Activated CD4-positive, alpha-beta T cell treated with anti-CD3 and anti-CD28 coated beads, Interleukin-2, amount 10 ng/mL, durations not matched to agents 24 days and 14 days (primary cell): ENCODE measurements around the gene LDB2. TPM values are rescaled to one million over a fixed set of nuclear protein-coding genes. Genes with fewer than 3 reads are reported as not detected.

ENCODE experiments used
- DNase-seq: peaks from one replicate; pipeline ENCODE4 v3.0.0; 2022
- H3K27ac Mint-ChIP-seq: one replicate; pipeline ENCODE4 v1.8.0; 2022; ENCODE audit warnings: mild to moderate bottlenecking, mixed read lengths
- H3K27me3 Mint-ChIP-seq: one replicate; pipeline ENCODE4 v1.8.0; 2022; ENCODE audit warnings: mixed read lengths
- H3K36me3 Mint-ChIP-seq: one replicate; pipeline ENCODE4 v1.8.0; 2022; ENCODE audit warnings: low read depth, mild to moderate bottlenecking, mixed read lengths
- H3K4me1 Mint-ChIP-seq: one replicate; pipeline ENCODE4 v1.8.0; 2021; ENCODE audit warnings: mixed read lengths
- H3K4me3 Mint-ChIP-seq: one replicate; pipeline ENCODE4 v1.8.0; 2022; ENCODE audit warnings: mild to moderate bottlenecking, moderate library complexity, mixed read lengths
- H3K9me3 Mint-ChIP-seq: one replicate; pipeline ENCODE4 v1.8.0; 2021; ENCODE audit warnings: mixed read lengths
- intact Hi-C: fragments of 100-400 bp; cut with micrococcal nuclease; formaldehyde crosslinking; loops from one replicate; pipeline ENCODE4 v1.15.1; 2023
- total RNA-seq: library from RNA; stranded (reverse); gene quantifications from 2 replicates; pipeline ENCODE4 v1.2.3, GENCODE V29; 2022

Gene LDB2
- total RNA-seq, 1 donor from 2014 or later, result not detected

DNA sequence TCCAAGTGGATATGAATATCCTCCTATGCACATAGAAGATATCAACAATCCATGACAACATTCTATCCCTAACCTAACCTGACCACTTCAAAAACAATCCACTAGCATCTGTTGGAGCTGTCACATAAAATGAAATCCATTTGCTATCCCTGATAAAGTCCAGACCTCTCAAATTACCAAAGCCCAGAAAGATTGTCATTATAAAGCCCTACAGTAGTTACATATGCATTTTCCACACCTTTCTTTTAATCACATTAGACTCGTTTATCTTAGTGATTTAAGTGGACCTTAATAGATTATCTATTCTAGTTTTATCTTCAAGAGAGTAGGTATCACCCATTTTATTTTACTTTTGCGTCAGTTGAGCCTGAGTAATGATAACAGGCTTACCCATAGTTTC is 30.6 kb downstream of the LDB2 start:
- no peak overlapping the region for H3K4me3 Mint-ChIP-seq
- no peaks in the 10 kb centered on the region for H3K4me1 Mint-ChIP-seq
- no peak overlapping the region for H3K27ac Mint-ChIP-seq
- no peaks in the 10 kb centered on the region for H3K36me3 Mint-ChIP-seq
- DNase-seq, result no peak
- peaks cover 2% of the 10 kb centered on the region for H3K27me3 Mint-ChIP-seq
- H3K9me3 Mint-ChIP-seq, result no peaks in the 10 kb centered on the region
- intact Hi-C loops, result no loop called here

DNA sequence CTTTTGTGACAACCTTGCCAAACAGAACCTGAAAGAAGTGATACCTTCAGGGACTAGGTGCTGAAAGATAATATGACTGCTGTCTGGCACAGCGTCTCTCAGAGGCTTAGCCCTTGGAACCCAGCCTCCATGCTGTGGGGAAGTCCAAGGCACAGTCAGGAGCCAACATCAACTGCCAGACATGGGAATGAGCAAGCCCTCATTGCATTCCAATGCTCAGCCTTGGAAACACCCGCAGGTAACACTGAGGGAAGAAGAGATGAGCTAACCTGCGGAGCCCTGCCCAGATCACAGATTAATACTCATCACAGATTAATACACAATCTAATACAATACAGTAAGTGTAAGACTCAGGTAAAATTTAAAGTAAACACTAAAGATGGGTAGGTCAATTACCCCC is 31.5 kb downstream of the LDB2 start:
- Mint-ChIP-seq H3K27me3 (peaks cover 2% of the 10 kb centered on the region), H3K27ac (no peak overlapping the region), H3K4me3 (no peak overlapping the region), H3K36me3 (no peaks in the 10 kb centered on the region), H3K9me3 (no peaks in the 10 kb centered on the region), H3K4me1 (no peaks in the 10 kb centered on the region)
- intact Hi-C loops, result no loop called here
- DNase-seq, result no peak

DNA sequence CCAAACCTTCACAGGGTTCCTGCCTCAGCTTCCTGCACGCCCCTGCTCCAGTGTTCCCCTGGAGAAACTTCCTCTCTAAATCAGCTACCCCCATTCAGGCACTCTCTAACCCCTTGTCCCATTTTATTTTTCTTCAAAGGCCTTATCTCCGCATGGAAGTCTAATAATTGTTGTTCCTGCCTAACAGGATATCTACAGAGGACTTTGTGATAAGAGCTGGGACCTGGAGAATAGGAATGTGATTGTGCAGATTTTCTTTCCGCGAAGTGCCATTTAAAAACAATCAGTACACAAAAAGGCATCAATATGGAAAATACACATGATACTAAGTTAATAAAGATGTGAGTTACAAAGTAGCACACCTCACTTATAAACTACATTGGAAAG is 32.6 kb downstream of the LDB2 start:
- Mint-ChIP-seq H3K27me3 (peaks cover 2% of the 10 kb centered on the region), H3K9me3 (no peaks in the 10 kb centered on the region), H3K36me3 (no peaks in the 10 kb centered on the region), H3K27ac (no peak overlapping the region), H3K4me3 (no peak overlapping the region), H3K4me1 (no peaks in the 10 kb centered on the region)
- intact Hi-C loops, result no loop called here
- no peak for DNase-seq

DNA sequence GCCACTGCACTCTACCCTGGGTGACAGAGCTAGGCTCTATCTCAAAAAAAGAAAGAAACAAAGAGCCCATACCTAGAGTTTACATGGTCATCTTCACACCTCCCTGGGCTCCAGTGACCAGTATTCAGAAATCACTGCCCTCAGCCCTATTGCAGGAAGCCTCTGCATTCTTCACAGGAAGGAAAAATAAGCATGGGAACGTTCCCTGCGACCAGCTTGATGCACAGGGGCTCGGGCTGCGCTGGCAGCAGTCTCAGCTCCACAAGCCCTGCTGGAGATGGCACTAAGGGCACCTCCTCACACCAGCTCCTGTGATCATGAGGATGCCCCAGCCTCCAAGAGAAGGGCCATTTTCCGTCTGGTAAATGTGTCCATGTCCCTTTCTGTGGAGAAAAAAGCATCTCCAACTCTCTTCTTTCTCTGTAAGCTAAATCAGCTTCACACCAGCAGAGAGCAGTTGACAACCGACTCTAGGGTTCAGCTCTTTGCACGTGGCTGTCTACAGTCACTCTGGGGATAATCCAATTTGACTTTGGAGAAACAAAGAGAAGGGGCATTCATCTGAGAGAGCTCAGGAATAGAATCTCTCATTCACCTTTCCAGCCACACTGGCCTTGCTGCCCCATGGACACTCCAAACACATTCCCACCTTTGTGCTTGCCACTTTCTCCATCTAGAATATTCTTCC is 33.1 kb downstream of the LDB2 start:
- peaks cover 2% of the 10 kb centered on the region for H3K27me3 Mint-ChIP-seq
- intact Hi-C loops, result no loop called here
- no peak overlapping the region for H3K27ac Mint-ChIP-seq
- H3K4me3 Mint-ChIP-seq, result no peak overlapping the region
- H3K9me3 Mint-ChIP-seq, result no peaks in the 10 kb centered on the region
- no peak for DNase-seq
- H3K4me1 Mint-ChIP-seq, result no peaks in the 10 kb centered on the region
- no peaks in the 10 kb centered on the region for H3K36me3 Mint-ChIP-seq

DNA sequence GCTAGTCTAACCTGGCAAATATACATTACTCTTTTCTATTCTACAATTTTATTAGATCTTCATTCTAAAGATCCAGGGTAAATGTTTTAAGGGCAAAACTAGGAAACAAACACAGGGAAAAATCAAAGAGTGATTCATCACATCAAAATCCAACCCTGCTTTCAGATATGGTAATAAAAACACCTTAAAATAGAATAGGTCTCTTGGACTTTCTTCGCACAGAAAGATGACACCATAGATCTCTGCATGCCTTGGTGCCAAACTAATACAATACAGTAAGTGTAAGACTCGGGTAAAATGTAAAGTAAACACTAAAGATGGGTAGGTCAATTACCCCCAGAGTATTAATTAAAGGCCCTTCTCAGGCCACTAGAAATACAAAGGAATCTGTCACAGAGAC is 34.2 kb downstream of the LDB2 start:
- Mint-ChIP-seq H3K27me3 (peaks cover 2% of the 10 kb centered on the region), H3K4me3 (no peak overlapping the region), H3K4me1 (no peaks in the 10 kb centered on the region), H3K9me3 (no peaks in the 10 kb centered on the region), H3K36me3 (no peaks in the 10 kb centered on the region), H3K27ac (no peak overlapping the region)
- intact Hi-C loops, result no loop called here
- no peak for DNase-seq

DNA sequence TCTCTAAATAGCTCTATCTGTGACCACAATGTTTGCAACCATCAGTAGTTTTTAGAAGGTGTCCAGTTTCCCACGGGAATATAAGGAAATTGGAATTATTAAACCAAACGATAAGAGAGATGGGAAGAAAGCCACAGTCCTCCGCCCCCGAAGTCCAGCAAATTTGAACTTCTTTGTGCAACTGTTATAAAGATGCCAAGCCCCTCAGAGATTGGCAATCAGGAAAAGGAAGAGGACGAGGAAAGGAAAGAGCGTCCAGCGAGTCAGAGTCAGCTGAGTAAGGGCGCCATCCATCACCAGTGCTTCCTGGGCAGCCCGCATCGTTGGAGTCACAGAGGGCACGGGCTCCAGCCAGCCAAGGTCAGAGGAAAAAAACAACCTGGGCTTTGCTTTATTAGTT is 35.7 kb downstream of the LDB2 start:
- no peak for DNase-seq
- intact Hi-C loops, result no loop called here
- H3K27ac Mint-ChIP-seq, result no peak overlapping the region
- H3K4me3 Mint-ChIP-seq, result no peak overlapping the region
- H3K27me3 Mint-ChIP-seq, result peaks cover 2% of the 10 kb centered on the region
- H3K9me3 Mint-ChIP-seq, result no peaks in the 10 kb centered on the region
- no peaks in the 10 kb centered on the region for H3K36me3 Mint-ChIP-seq
- H3K4me1 Mint-ChIP-seq, result no peaks in the 10 kb centered on the region

DNA sequence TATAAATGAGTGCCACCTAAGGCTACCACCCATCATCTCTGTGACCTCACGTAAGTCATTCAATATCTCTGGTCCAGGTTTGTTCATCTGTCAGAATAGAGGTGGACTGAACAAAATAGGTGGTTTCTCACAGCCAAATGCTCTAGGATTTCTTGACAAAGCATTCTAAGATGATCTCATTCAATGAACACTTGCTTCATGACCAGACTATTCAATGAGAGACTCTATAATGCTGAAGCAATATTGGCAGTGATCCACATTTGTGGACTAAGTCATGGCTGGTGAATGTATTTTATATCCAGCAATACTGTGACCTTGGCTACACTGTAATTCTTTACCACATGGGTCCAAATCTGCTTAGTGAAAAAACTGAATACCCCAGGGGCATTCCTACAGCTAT is 37.9 kb downstream of the LDB2 start:
- Mint-ChIP-seq H3K36me3 (no peaks in the 10 kb centered on the region), H3K4me3 (no peak overlapping the region), H3K4me1 (no peaks in the 10 kb centered on the region), H3K27ac (no peak overlapping the region), H3K9me3 (no peaks in the 10 kb centered on the region), H3K27me3 (no peaks in the 10 kb centered on the region)
- no peak for DNase-seq
- intact Hi-C loops, result no loop called here

DNA sequence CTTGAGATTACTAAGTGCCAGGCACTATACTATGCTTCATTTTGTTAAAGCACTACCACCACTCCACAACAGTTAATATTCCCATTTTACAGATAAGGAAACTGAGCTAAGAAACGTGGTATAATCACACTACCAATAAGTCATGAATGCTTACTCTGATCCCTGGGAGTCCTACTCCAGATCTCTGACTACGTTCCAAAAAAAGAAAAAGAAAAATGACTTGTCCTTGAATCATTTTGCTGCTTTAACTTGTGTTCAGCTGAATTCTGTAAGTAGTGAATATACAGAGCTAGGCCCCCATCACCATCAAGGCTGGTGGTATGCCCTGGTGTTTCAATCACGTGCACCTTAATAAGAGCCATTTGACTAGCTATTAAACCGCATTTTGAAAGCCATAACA is 39.4 kb downstream of the LDB2 start:
- intact Hi-C loops, result no loop called here

DNA sequence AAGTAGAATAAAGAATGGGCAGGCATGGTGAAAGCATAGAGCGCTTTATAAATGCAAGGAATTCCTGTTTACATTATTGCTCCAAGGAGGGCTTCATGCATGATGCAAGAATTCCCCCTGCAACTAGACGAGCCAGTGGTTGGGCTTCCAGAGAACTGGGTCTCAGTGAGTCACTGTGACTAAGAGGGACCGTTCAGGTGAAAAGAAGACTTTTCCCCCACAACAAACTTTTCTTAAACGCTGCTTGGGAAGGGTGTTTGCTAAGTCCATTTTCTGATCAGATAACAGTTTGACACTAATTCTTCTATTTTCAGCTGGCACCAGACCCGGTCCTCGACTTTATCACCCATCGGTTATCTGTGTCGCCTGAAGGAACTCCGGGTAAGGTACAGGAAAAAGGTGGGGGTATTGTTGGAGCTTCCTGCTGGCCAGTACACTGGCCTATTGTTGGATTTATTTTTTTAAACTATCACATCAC is 40.1 kb downstream of the LDB2 start:
- Mint-ChIP-seq H3K4me3 (no peak overlapping the region), H3K27me3 (no peaks in the 10 kb centered on the region), H3K9me3 (no peaks in the 10 kb centered on the region), H3K36me3 (no peaks in the 10 kb centered on the region), H3K27ac (no peak overlapping the region), H3K4me1 (no peaks in the 10 kb centered on the region)
- intact Hi-C loops, result no loop called here
- DNase-seq, result no peak

More for the DNA sequence above, 39.4 kb downstream of the LDB2 start:
- DNase-seq, result no peak
- Mint-ChIP-seq H3K9me3 (no peaks in the 10 kb centered on the region), H3K36me3 (no peaks in the 10 kb centered on the region), H3K4me1 (no peaks in the 10 kb centered on the region), H3K27ac (no peak overlapping the region), H3K4me3 (no peak overlapping the region), H3K27me3 (no peaks in the 10 kb centered on the region)

DNA sequence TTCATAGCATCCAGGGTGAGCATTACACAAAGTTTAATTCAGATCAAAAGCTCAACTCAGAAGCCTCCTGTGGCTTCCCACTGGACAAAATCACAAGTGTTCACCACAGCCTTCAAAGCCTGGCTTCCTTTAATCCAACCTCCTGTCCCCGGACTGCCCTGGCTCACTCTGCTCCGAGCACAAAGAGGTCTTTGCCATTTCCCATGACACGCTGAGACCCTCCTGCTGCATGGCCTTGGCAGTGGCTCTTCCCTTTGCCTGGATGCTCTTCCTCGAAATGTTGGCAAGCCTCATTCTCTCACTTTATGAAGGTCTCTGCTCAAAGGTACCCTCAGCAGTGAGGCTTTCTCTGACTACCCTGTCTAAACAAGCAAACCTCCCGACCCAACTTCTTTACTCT is 41.0 kb downstream of the LDB2 start:
- Mint-ChIP-seq H3K27me3 (no peaks in the 10 kb centered on the region), H3K9me3 (no peaks in the 10 kb centered on the region), H3K4me3 (no peak overlapping the region), H3K36me3 (no peaks in the 10 kb centered on the region), H3K4me1 (no peaks in the 10 kb centered on the region), H3K27ac (no peak overlapping the region)
- DNase-seq, result no peak
- intact Hi-C loops, result no loop called here

DNA sequence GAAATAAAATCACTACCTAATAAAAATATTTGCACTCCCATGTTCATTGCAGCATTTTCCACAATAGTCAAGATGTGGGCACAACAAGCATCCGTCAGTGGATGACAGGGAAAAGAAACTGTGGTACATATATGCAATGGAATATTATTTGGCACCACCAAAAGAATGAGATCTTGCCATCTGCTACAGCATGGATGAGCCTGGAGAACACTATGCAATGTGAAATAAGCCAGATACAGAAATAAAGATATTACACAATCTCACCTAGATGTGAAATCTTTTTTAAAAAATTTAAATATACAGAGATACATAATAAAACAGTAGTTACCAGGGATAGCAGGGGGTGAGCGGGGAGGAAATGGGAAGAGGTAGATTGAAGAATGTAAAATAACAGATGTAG is 44.8 kb downstream of the LDB2 start:
- DNase-seq, result no peak
- Mint-ChIP-seq H3K4me3 (no peak overlapping the region), H3K27ac (no peak overlapping the region), H3K4me1 (no peaks in the 10 kb centered on the region), H3K9me3 (no peaks in the 10 kb centered on the region), H3K36me3 (no peaks in the 10 kb centered on the region), H3K27me3 (peaks cover 7% of the 10 kb centered on the region)
- intact Hi-C loops, result no loop called here

DNA sequence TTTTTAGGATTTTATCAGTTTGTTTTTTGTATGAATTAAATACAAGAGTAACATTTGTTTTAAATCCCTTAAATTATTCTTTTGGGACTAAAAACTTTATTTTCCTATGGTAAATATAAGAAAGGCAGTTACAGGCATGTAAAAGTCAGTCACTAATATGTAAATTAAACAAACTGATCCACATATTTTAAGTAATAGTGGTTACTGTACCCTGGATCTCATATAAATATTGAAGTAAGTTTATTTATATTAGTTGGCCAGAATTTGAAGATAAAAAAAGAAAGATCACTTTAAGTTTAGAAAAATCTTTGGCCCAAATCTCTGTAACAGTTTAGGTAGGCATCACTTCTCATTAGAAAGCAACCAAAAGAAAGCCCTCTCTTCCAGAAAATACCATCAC is 45.8 kb downstream of the LDB2 start:
- no peaks in the 10 kb centered on the region for H3K4me1 Mint-ChIP-seq
- no peaks in the 10 kb centered on the region for H3K36me3 Mint-ChIP-seq
- H3K9me3 Mint-ChIP-seq, result no peaks in the 10 kb centered on the region
- H3K4me3 Mint-ChIP-seq, result no peak overlapping the region
- intact Hi-C loops, result no loop called here
- H3K27me3 Mint-ChIP-seq, result peaks cover 7% of the 10 kb centered on the region
- H3K27ac Mint-ChIP-seq, result no peak overlapping the region
- no peak for DNase-seq

DNA sequence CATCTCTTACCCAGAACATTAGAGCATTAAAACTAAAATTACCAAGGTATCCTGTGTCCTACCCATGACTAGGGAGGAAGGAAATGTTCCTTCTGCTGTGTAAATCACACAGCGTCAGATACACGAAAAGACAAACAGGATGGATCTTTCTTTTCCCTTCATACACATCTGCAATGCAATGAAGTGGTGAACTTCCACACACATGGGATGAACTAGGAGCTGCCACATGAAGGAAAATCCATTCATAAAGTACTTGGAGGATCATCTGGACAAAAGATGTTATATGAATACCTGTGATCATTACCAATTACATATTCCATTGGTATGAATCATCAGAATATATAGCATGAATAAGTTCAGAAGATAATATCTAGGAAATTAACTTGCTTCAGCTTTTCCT is 46.2 kb downstream of the LDB2 start:
- intact Hi-C loops, result no loop called here
- Mint-ChIP-seq H3K4me1 (no peaks in the 10 kb centered on the region), H3K27ac (no peak overlapping the region), H3K4me3 (no peak overlapping the region), H3K9me3 (no peaks in the 10 kb centered on the region), H3K36me3 (no peaks in the 10 kb centered on the region), H3K27me3 (peaks cover 7% of the 10 kb centered on the region)
- DNase-seq, result no peak

DNA sequence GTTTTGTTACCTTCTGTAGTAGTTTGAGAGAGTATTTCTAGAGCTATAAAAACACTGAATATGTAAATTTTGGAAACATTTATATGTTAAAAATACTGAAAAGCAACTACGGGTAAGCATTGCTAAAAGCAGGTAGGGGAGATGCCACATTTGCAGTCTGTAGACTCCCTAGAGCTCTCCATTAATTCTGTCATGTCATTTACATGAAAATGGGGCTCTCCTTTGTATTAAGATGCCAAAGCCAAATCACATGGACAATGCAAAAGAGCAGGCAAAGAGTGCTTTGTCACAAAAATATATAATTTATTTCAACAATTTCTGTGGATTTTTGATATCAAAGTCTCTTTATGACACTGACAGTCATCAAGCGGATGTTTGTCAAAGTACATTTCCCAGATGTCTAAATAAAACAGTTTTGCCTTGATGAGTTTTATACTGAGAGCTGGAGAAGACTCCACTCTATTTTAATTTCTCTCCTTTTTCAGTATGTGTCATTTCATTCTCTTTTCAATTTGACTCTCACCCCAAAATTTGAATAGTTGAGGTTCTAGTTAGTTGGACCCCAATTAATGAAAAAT is 51.8 kb downstream of the LDB2 start:
- Mint-ChIP-seq H3K4me1 (no peaks in the 10 kb centered on the region), H3K36me3 (no peaks in the 10 kb centered on the region), H3K27ac (no peak overlapping the region), H3K27me3 (peaks cover 3% of the 10 kb centered on the region), H3K9me3 (no peaks in the 10 kb centered on the region), H3K4me3 (no peak overlapping the region)
- no peak for DNase-seq
- intact Hi-C loops, result no loop called here
